Ishikawa (cell line): ENCODE results near the gene SLX9.

Experiments used
- CEBPB ChIP-seq: IDR thresholded peaks from 2 replicates; pipeline ENCODE4 v1.6.1; 2012
- CREB1 ChIP-seq: IDR thresholded peaks from 2 replicates; pipeline ENCODE4 v1.6.1; 2012; ENCODE audit warnings: low read depth
- EGR1 ChIP-seq: IDR thresholded peaks from 2 replicates; pipeline ENCODE4 v1.6.1; 2012
- EP300 ChIP-seq: IDR thresholded peaks from 2 replicates; pipeline ENCODE4 v1.6.1; 2012; ENCODE audit warnings: borderline replicate concordance
- FOXM1 ChIP-seq: IDR thresholded peaks from 2 replicates; pipeline ENCODE4 v1.6.1; 2012; ENCODE audit warnings: low read depth, borderline replicate concordance
- NFIC ChIP-seq: IDR thresholded peaks from 2 replicates; pipeline ENCODE4 v1.6.1; 2012
- RAD21 ChIP-seq: IDR thresholded peaks from 2 replicates; pipeline ENCODE4 v1.6.1; 2012; ENCODE audit warnings: low read depth
- REST ChIP-seq: IDR thresholded peaks from 2 replicates; pipeline ENCODE4 v1.6.1; 2012; ENCODE audit warnings: low read depth, mild to moderate bottlenecking
- TAF1 ChIP-seq: IDR thresholded peaks from 2 replicates; pipeline ENCODE4 v1.6.1; 2012; ENCODE audit warnings: low read depth, mild to moderate bottlenecking
- TCF12 ChIP-seq: IDR thresholded peaks from 2 replicates; pipeline ENCODE4 v1.6.1; 2012; ENCODE audit warnings: low read depth
- TEAD4 ChIP-seq: IDR thresholded peaks from 2 replicates; pipeline ENCODE4 v1.6.1; 2012
- YY1 ChIP-seq: IDR thresholded peaks from 2 replicates; pipeline ENCODE4 v1.6.1; 2012; ENCODE audit warnings: low read depth
- ZBTB7A ChIP-seq: IDR thresholded peaks from 2 replicates; pipeline ENCODE4 v1.6.1; 2012; ENCODE audit warnings: low read depth
- TF ChIP-seq, protein P1 (sequence below): IDR thresholded peaks from 2 replicates; pipeline ENCODE4 v1.6.1; 2012

SLX9 gene

DNA sequence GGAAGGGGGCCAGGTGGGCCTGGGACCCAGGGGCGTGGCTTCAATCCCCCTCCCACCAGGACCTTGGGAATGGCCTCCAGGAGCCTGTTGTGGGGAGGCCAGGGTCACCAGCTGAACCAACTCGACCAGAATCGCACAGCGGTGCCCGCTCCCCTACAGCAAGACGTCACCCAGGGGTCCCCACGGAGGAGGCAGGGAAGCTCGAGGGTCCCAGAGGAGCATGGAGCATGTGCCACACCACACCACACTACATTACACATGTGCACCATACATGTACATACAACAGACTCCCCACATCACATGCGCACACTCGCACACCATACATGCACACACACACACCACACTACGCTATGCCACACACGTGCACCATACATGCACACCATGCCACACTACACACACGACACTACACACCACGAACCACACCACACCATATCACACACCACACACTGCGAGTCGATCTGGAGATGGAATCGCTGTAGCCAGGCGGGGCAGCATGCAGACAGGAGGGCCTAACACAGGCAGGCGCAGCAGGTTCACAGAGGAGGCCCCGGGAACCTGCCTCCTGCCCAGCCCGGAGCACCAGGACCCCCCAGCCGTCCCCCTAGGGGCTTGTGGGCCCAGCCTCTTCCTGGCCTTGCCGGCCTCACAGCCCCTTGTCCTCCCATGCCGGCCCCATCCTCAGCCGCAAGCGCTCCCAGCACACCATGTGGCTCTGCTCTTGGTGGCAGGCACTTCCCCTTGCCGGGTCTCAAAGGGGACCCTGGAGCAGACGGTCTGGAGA lies 19.7 kb upstream of the SLX9 start:
- TF ChIP-seq ZBTB7A: no peak
- TF ChIP-seq, protein P1, sequence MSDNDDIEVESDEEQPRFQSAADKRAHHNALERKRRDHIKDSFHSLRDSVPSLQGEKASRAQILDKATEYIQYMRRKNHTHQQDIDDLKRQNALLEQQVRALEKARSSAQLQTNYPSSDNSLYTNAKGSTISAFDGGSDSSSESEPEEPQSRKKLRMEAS: no peak
- no peak for TF ChIP-seq REST
- TF ChIP-seq FOXM1: no peak
- no peak for TF ChIP-seq RAD21
- TF ChIP-seq TCF12: no peak
- no peak for TF ChIP-seq CEBPB
- TF ChIP-seq EGR1: no peak
- TF ChIP-seq YY1: no peak
- TF ChIP-seq TAF1: no peak

GRCh38 chr21:44920694-44921604 lies 18.9 kb upstream of the SLX9 start, which contains the start of gene ITGB2:
TSS of gene ITGB2 (minus strand) at chr21:44920899. CDS start at chr21:44910782, 10,117 bp downstream.
- TF ChIP-seq CREB1 (no peak), ZBTB7A (no peak), RAD21 (no peak), NFIC (no peak), TEAD4 (no peak), CEBPB (no peak)

- TF ChIP-seq REST (no peak), YY1 (no peak), CREB1 (no peak), EP300 (no peak), TEAD4 (no peak), TAF1 (no peak), ZBTB7A (no peak), FOXM1 (no peak), CEBPB (no peak), NFIC (no peak), EGR1 (no peak), RAD21 (no peak)
- TF ChIP-seq, protein P1: no peak
Observed at GRCh38 chr21:44921928-44922327, 17.9 kb upstream of the SLX9 start.

DNA sequence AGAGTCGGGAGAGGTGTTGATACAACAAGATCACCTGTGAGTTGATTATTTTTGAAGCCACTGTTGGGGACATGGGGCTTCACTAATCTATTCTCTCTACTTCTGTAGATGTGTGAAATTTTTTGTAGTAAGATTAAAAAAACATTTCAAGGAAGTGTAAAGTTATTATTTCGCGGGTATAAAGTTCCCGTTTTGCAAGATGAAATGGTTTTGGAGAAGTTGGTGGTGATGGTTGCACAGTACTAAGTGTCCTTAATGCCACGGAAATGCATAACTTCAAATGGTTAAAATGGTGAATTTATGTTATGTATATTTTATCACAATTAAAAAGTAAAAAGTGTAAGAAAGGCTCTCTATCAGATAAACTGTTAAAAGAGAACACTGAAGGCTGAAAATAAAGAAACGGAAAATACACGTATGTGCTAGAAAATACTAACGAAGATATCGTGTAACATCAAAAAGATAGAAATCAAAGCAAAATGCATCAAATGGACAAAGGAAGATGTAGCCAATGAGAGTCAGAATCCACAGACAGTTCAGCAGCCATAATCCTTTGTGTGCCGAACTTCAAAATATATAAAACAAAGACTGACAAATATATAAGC lies 16.2 kb upstream of the SLX9 start:
- TF ChIP-seq RAD21 (no peak), CREB1 (no peak), FOXM1 (no peak), EP300 (no peak), NFIC (no peak), REST (no peak), TAF1 (no peak), TCF12 (no peak), ZBTB7A (no peak)
